HepG2 (cell line): Measurements from ENCODE around the gene OR1F1. TPM values are rescaled to one million over a fixed set of nuclear protein-coding genes. Genes with fewer than 3 reads are reported as not detected.

Experiments
- ASH2L ChIP-seq: fragments of 300-600, 200-600 bp; sonication (generic); IDR thresholded peaks from 2 replicates; pipeline ENCODE4 v1.7.0; 2017; ENCODE audit warnings: low read depth, mild to moderate bottlenecking, moderate library complexity, mixed read lengths, low read length; ENCODE audit not compliant: insufficient read length
- HNF4G ChIP-seq, 2 experiments: sonication (generic) in 1 of 2; formaldehyde crosslinking in 1 of 2; IDR thresholded peaks; 2 replicates each; pipeline versions ENCODE4 v1.4.0 to v1.6.1; 2011 to 2020; ENCODE audit warnings: borderline replicate concordance in 2 of 2, low read depth in 2 of 2, mild to moderate bottlenecking in 2 of 2, low read length in 1 of 2, missing genetic modification reagents in 1 of 2, moderate library complexity in 1 of 2
- IKZF5 ChIP-seq: IDR thresholded peaks from 2 replicates; pipeline ENCODE4 v1.6.1; 2018; ENCODE audit warnings: missing genetic modification reagents, mild to moderate bottlenecking, missing compliant biosample characterization
- KLF11 ChIP-seq: IDR thresholded peaks from 2 replicates; pipeline ENCODE4 v1.6.1; 2016; ENCODE audit warnings: missing compliant biosample characterization
- MIER2 ChIP-seq: IDR thresholded peaks from 2 replicates; pipeline ENCODE4 v1.6.1; 2016; ENCODE audit warnings: missing biosample characterization, missing genetic modification reagents
- ONECUT2 ChIP-seq: sonication (generic); formaldehyde crosslinking; IDR thresholded peaks from 2 replicates; pipeline ENCODE4 v1.4.0; 2020; ENCODE audit warnings: missing genetic modification reagents
- PITX1 ChIP-seq: sonication (generic); formaldehyde crosslinking; IDR thresholded peaks from 2 replicates; pipeline ENCODE4 v1.5.1; 2020; ENCODE audit warnings: mild to moderate bottlenecking, missing genetic modification reagents
- TCF7 ChIP-seq: sonication (generic); IDR thresholded peaks from 2 replicates; pipeline ENCODE4 v1.6.1; 2016; ENCODE audit warnings: antibody characterized with exemption, low read depth
- TRIM22 ChIP-seq: fragments of 450-650 bp; IDR thresholded peaks from 2 replicates; pipeline ENCODE4 v1.6.1; 2017
- ZNF260 ChIP-seq: sonication (generic); formaldehyde crosslinking; IDR thresholded peaks from 2 replicates; pipeline ENCODE4 v1.4.0; 2020; ENCODE audit warnings: missing genetic modification reagents, low read depth, mild to moderate bottlenecking, borderline replicate concordance
- ZNF318 ChIP-seq: sonication (generic); formaldehyde crosslinking; IDR thresholded peaks from 2 replicates; pipeline ENCODE4 v1.4.0; 2020; ENCODE audit warnings: mild to moderate bottlenecking, missing genetic modification reagents
- ZNF343 ChIP-seq: sonication (generic); formaldehyde crosslinking; IDR thresholded peaks from 2 replicates; pipeline ENCODE4 v1.4.0; 2020; ENCODE audit warnings: mild to moderate bottlenecking, missing genetic modification reagents
- ZNF510 ChIP-seq: sonication (generic); formaldehyde crosslinking; IDR thresholded peaks from 2 replicates; pipeline ENCODE4 v1.4.0; 2020; ENCODE audit warnings: low read depth, mild to moderate bottlenecking, missing genetic modification reagents
- ZNF614 ChIP-seq: IDR thresholded peaks from 2 replicates; pipeline ENCODE4 v1.6.1; 2018; ENCODE audit warnings: missing biosample characterization, missing genetic modification reagents, inconsistent platforms, borderline replicate concordance
- ZNF777 ChIP-seq: sonication (generic); formaldehyde crosslinking; IDR thresholded peaks from 2 replicates; pipeline ENCODE4 v1.4.0; 2020; ENCODE audit warnings: missing genetic modification reagents
- ZNF781 ChIP-seq: sonication (generic); formaldehyde crosslinking; IDR thresholded peaks from 2 replicates; pipeline ENCODE4 v1.5.1; 2020; ENCODE audit warnings: borderline replicate concordance, mild to moderate bottlenecking, missing genetic modification reagents; ENCODE audit errors: not compliant biosample characterization
- polyA plus RNA-seq, 8 experiments: library from polyadenylated mRNA; depleted of rRNA in 3 of 8; stranded (reverse) in 7 of 8; unstranded in 1 of 8; fragments of >200 nt; fragmentation: Illumina TruSeq in 4 of 8; extraction: Trizol in 4 of 8; gene quantifications; 2 replicates each; pipeline versions ENCODE4 v1.2.1 to v1.2.3, GENCODE V29; 2011 to 2016; ENCODE audit warnings: low read depth in 4 of 8, missing spikeins in 1 of 8, mixed read lengths in 1 of 8; ENCODE audit not compliant: insufficient read depth in 1 of 8
- total RNA-seq, 5 experiments: library from RNA; depleted of rRNA; stranded (reverse); fragments of >200 nt; fragmentation: Illumina TruSeq; extraction: Trizol; gene quantifications; 2 replicates each; pipeline ENCODE4 v1.2.3, GENCODE V29; 2016; ENCODE audit warnings: low read depth in 1 of 5
- TF ChIP-seq, protein P1 (sequence below): sonication (generic); formaldehyde crosslinking; IDR thresholded peaks from 2 replicates; pipeline ENCODE4 v1.5.1; 2020; ENCODE audit warnings: mild to moderate bottlenecking, missing genetic modification reagents, moderate library complexity

OR1F1 gene
- total and polyA plus RNA-seq, 2 of the 13 experiments (the other 11 are each of a cell fraction or from before 2014, with no cell fraction given): 0.90 TPM; not detected in 1

GRCh38 chr16:3190949-3191353 lies 2.9 kb downstream of the OR1F1 start (continued):
- TF ChIP-seq IKZF5 (peak; percentile 23; the same call in 1 of the 2 replicates), TRIM22 (no peak), TCF7 (no peak), ONECUT2 (CRISPR knock-in tag) (no peak), MIER2 (no peak), PITX1 (0 out of 2 replicates have a peak, but pooled peaks have one; percentile 3), KLF11 (no peak), ZNF260 (CRISPR knock-in tag) (no peak), ZNF510 (CRISPR knock-in tag) (0 out of 2 replicates have a peak, but pooled peaks have one; percentile 5), ZNF343 (CRISPR knock-in tag) (0 out of 2 replicates have a peak, but pooled peaks have one; percentile 9), ZNF318 (CRISPR knock-in tag) (no peak), ZNF777 (CRISPR knock-in tag) (0 out of 2 replicates have a peak, but pooled peaks have one; percentile 9), ZNF781 (CRISPR knock-in tag) (no peak), HNF4G (IDR thresholded peaks at IDR 0.05; ENCODE audit: borderline replicate concordance, low read depth, low read length) (no peak), HNF4G (CRISPR knock-in tag; IDR thresholded peaks at IDR 0.05; ENCODE audit: borderline replicate concordance, low read depth) (no peak), ASH2L (peak; percentile 53), ZNF614 (CRISPR knock-in tag) (no peak)
- TF ChIP-seq, protein P1, sequence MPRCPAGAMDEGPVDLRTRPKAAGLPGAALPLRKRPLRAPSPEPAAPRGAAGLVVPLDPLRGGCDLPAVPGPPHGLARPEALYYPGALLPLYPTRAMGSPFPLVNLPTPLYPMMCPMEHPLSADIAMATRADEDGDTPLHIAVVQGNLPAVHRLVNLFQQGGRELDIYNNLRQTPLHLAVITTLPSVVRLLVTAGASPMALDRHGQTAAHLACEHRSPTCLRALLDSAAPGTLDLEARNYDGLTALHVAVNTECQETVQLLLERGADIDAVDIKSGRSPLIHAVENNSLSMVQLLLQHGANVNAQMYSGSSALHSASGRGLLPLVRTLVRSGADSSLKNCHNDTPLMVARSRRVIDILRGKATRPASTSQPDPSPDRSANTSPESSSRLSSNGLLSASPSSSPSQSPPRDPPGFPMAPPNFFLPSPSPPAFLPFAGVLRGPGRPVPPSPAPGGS: no peak
